Peyer's patch (tissue), 4 donors: ENCODE measurements around the gene FBXW7.

ENCODE experiments used
- CTCF ChIP-seq, 6 experiments: fragments of 450-650 bp in 4 of 6; fragments of 200-600 bp in 2 of 6; sonication (generic) in 1 of 6; IDR thresholded peaks; one replicate each; pipeline ENCODE4 v1.5.1; 2017 to 2019; ENCODE audit warnings: antibody characterized with exemption in 6 of 6, mild to moderate bottlenecking in 3 of 6, moderate library complexity in 1 of 6
- POLR2A ChIP-seq, 2 donors: fragments of 450-650 bp; IDR thresholded peaks; one replicate each; pipeline ENCODE4 v1.5.1; 2017; ENCODE audit warnings: antibody characterized with exemption in 2 of 2, mild to moderate bottlenecking in 2 of 2, moderate library complexity in 2 of 2

GRCh38 chr4:152359208-152360044 lies 176.5 kb downstream of the FBXW7 start:
- no peak for TF ChIP-seq CTCF (IDR thresholded peaks at IDR 0.05)
- TF ChIP-seq POLR2A (IDR thresholded peaks at IDR 0.05): no peak
